ENCODE measurements around the gene HSPA1A.

GRCh38 chr6:31831350-31832215 is 16.2 kb downstream of the HSPA1A start:
- TF ChIP-seq CTCF (tag by site-specific recombination; IDR thresholded peaks at IDR 0.05) (no peak), ZNF311 (tag by site-specific recombination; IDR thresholded peaks at IDR 0.05; ENCODE audit: borderline replicate concordance) (no peak), ZNF777 (tag by site-specific recombination; IDR thresholded peaks at IDR 0.05; ENCODE audit: borderline replicate concordance) (no peak)

Measured in HEK293 (cell line).